LNCAP (cell line): ENCODE measurements around the gene C2CD2L.

Source experiments
- CTCF ChIP-seq: fragments of 450-650 bp; IDR thresholded peaks from 2 replicates; pipeline ENCODE4 v1.5.1; 2017; ENCODE audit warnings: mild to moderate bottlenecking

The C2CD2L gene

GRCh38 chr11:119081682-119082260 is 25.4 kb upstream of the C2CD2L start:
- no peak for TF ChIP-seq CTCF

- TF ChIP-seq CTCF = no peak
Observed at GRCh38 chr11:119084663-119085436, 22.3 kb upstream of the C2CD2L start, which contains the start of gene HMBS. TSS of gene HMBS (plus strand) at chr11:119084881. CDS start at chr11:119085034, 153 bp downstream.

- no peak for TF ChIP-seq CTCF
Observed at GRCh38 chr11:119085437-119085847, 21.7 kb upstream of the C2CD2L start.

GRCh38 chr11:119087123-119087522 is 20.0 kb upstream of the C2CD2L start:
- TF ChIP-seq CTCF = no peak

GRCh38 chr11:119087747-119088241 is 19.4 kb upstream of the C2CD2L start:
- no peak for TF ChIP-seq CTCF

- no peak for TF ChIP-seq CTCF
Observed at GRCh38 chr11:119088406-119088805, 18.7 kb upstream of the C2CD2L start.

GRCh38 chr11:119089319-119089718 is 17.8 kb upstream of the C2CD2L start:
- TF ChIP-seq CTCF = no peak
